H1 (cell line): Measurements from ENCODE around the gene IWS1. TPM values are rescaled to one million over a fixed set of nuclear protein-coding genes. Genes with fewer than 3 reads are reported as not detected.
A peak's percentile ranks its signal among the peaks of the same experiment; 100 is the strongest.

ENCODE experiments used
- CTCF ChIA-PET: fragments of 300-600 bp; sonication (Branson Sonifier 250); formaldehyde crosslinking; loops from one replicate; lab custom pipeline; 2021; ENCODE audit not compliant: partially characterized antibody; lab: Charles Lee
- POLR2A ChIA-PET: fragments of 300-600 bp; sonication (Branson Sonifier 250); formaldehyde crosslinking; loops from one replicate; lab custom pipeline; 2021; ENCODE audit warnings: inconsistent platforms; ENCODE audit not compliant: partially characterized antibody; lab: Charles Lee
- DNase-seq, 2 experiments: peaks; one replicate each; pipeline versions ENCODE4 v3.0.0 to v3.0.0-alpha.2; 2010 to 2022; ENCODE audit warnings: low spot score in 2 of 2, low read depth in 1 of 2, mixed read lengths in 1 of 2
- FAIRE-seq: peaks from 2 replicates; lab custom pipeline; 2011; peaks lifted over from hg19 to GRCh38; lab: Jason Lieb, UNC
- H2AFZ ChIP-seq: 2 replicates; pipeline ENCODE4 v1.8.1; 2012; ENCODE audit warnings: low read length, inconsistent platforms
- H2AK5ac ChIP-seq: 2 replicates; pipeline ENCODE4 v1.6.1; 2013; ENCODE audit warnings: low read depth, low read length
- H2BK120ac ChIP-seq: replicated peaks from 2 replicates; pipeline ENCODE3; 2013; ENCODE audit warnings: low read depth, low read length, inconsistent platforms
- H2BK12ac ChIP-seq: 2 replicates; pipeline ENCODE4 v1.6.1; 2013; ENCODE audit warnings: low read depth, low read length
- H2BK15ac ChIP-seq: 2 replicates; pipeline ENCODE4 v1.6.1; 2013; ENCODE audit warnings: low read length
- H2BK20ac ChIP-seq: 2 replicates; pipeline ENCODE4 v1.6.1; 2013; ENCODE audit warnings: low read length
- H2BK5ac ChIP-seq: 2 replicates; pipeline ENCODE4 v1.6.1; 2013; ENCODE audit warnings: low read depth, low read length
- H3K14ac ChIP-seq: 2 replicates; pipeline ENCODE4 v1.6.1; 2013; ENCODE audit warnings: inconsistent platforms; ENCODE audit not compliant: insufficient read length
- H3K18ac ChIP-seq: 2 replicates; pipeline ENCODE4 v1.6.1; 2013; ENCODE audit warnings: low read length; ENCODE audit errors: extremely low read depth
- H3K23ac ChIP-seq: 2 replicates; pipeline ENCODE4 v1.6.1; 2013; ENCODE audit warnings: inconsistent platforms; ENCODE audit not compliant: insufficient read length
- H3K23me2 ChIP-seq: 2 replicates; pipeline ENCODE4 v1.6.1; 2013; ENCODE audit warnings: low read depth, low read length
- H3K27ac ChIP-seq: 2 replicates; pipeline ENCODE4 v1.6.1; 2011; ENCODE audit warnings: low read depth, low read length, inconsistent platforms
- H3K27me3 ChIP-seq, 4 experiments: replicated peaks in 1 of 4; 1 replicate in 1 of 4; 2 replicates in 3 of 4; pipeline versions ENCODE4 v1.6.1 to v1.8.1; 2011 to 2013; ENCODE audit warnings: low read length in 3 of 4, mild to moderate bottlenecking in 3 of 4, inconsistent platforms in 2 of 4, mixed read lengths in 2 of 4, moderate library complexity in 1 of 4; ENCODE audit not compliant: control insufficient read depth in 3 of 4, insufficient read depth in 3 of 4; ENCODE audit errors: extremely low read depth in 1 of 4
- H3K36me3 ChIP-seq, 4 experiments: 2 replicates each; pipeline versions ENCODE4 v1.6.1 to v1.8.1; 2011 to 2013; ENCODE audit warnings: mild to moderate bottlenecking in 4 of 4, low read length in 3 of 4, moderate library complexity in 2 of 4, control low read depth in 1 of 4, inconsistent platforms in 1 of 4; ENCODE audit not compliant: insufficient read depth in 4 of 4, control insufficient read depth in 2 of 4
- H3K4ac ChIP-seq: replicated peaks from 2 replicates; pipeline ENCODE3; 2013; ENCODE audit warnings: low read length, low read depth, mixed read lengths, inconsistent platforms; ENCODE audit not compliant: insufficient read length
- H3K4me1 ChIP-seq, 4 experiments: replicated peaks in 1 of 4; 1 replicate in 1 of 4; 2 replicates in 3 of 4; pipeline versions ENCODE4 v1.6.1 to v1.8.1; 2011 to 2013; ENCODE audit warnings: low read length in 3 of 4, inconsistent platforms in 2 of 4, mixed read lengths in 1 of 4; ENCODE audit not compliant: insufficient read depth in 4 of 4, control insufficient read depth in 3 of 4
- H3K4me2 ChIP-seq, 2 experiments: 2 replicates each; pipeline versions ENCODE4 v1.6.1 to v1.8.1; 2011 to 2013; ENCODE audit warnings: low read depth in 2 of 2, low read length in 2 of 2, control low read depth in 1 of 2, inconsistent platforms in 1 of 2, mild to moderate bottlenecking in 1 of 2; ENCODE audit not compliant: insufficient read depth in 1 of 2
- H3K4me3 ChIP-seq, 4 experiments: fragments of 200-600, 300-600 bp in 1 of 4; sonication (generic), shearing (Covaris generic), sonication (Bioruptor Twin) in 1 of 4; 2 replicates each; pipeline versions ENCODE4 v1.5.1 to v1.8.1; 2011 to 2016; ENCODE audit warnings: low read length in 4 of 4, low read depth in 3 of 4, control low read depth in 2 of 4, inconsistent platforms in 2 of 4, mild to moderate bottlenecking in 2 of 4, mixed read lengths in 1 of 4, moderate library complexity in 1 of 4; ENCODE audit not compliant: insufficient read depth in 2 of 4; ENCODE audit errors: extremely low read depth in 1 of 4
- H3K56ac ChIP-seq: replicated peaks from 2 replicates; pipeline ENCODE3; 2013; ENCODE audit warnings: low read depth, mild to moderate bottlenecking, mixed read lengths, low read length, inconsistent platforms; ENCODE audit not compliant: insufficient read length
- H3K79me1 ChIP-seq: 2 replicates; pipeline ENCODE4 v1.6.1; 2013; ENCODE audit warnings: low read depth, low read length, control low read depth
- H3K79me2 ChIP-seq, 2 experiments: 2 replicates each; pipeline versions ENCODE4 v1.6.1 to v1.8.1; 2012 to 2013; ENCODE audit warnings: low read length in 2 of 2, mild to moderate bottlenecking in 2 of 2, inconsistent platforms in 1 of 2; ENCODE audit not compliant: insufficient read depth in 2 of 2, control insufficient read depth in 1 of 2
- H3K9ac ChIP-seq, 4 experiments: replicated peaks in 1 of 4; 1 replicate in 1 of 4; 2 replicates in 3 of 4; pipeline versions ENCODE4 v1.6.1 to v1.8.1; 2011 to 2013; ENCODE audit warnings: low read depth in 3 of 4, low read length in 3 of 4, control low read depth in 2 of 4, mild to moderate bottlenecking in 2 of 4, moderate library complexity in 2 of 4, inconsistent platforms in 1 of 4; ENCODE audit errors: extremely low read depth in 1 of 4
- H3K9me3 ChIP-seq, 2 experiments: 2 replicates each; pipeline versions ENCODE4 v1.6.1 to v1.8.1; 2012 to 2013; ENCODE audit warnings: mild to moderate bottlenecking in 2 of 2, moderate library complexity in 2 of 2, control low read depth in 1 of 2, inconsistent platforms in 1 of 2, low read depth in 1 of 2, low read length in 1 of 2, mixed read lengths in 1 of 2; ENCODE audit not compliant: insufficient read depth in 2 of 2
- H4K20me1 ChIP-seq, 2 experiments: replicated peaks in 1 of 2; 2 replicates each; pipeline versions ENCODE3 to v1.8.1; 2011 to 2013; ENCODE audit warnings: inconsistent platforms in 2 of 2, low read length in 2 of 2, mild to moderate bottlenecking in 1 of 2; ENCODE audit not compliant: insufficient read depth in 2 of 2, control insufficient read depth in 1 of 2
- H4K5ac ChIP-seq: 2 replicates; pipeline ENCODE4 v1.6.1; 2013; ENCODE audit warnings: low read length, low read depth, mixed read lengths, inconsistent platforms; ENCODE audit not compliant: insufficient read length
- H4K8ac ChIP-seq: 2 replicates; pipeline ENCODE4 v1.8.0; 2013; ENCODE audit warnings: mild to moderate bottlenecking, moderate library complexity, low read length, inconsistent platforms; ENCODE audit not compliant: insufficient read depth; ENCODE audit errors: extremely low read depth
- H4K91ac ChIP-seq: replicated peaks from 2 replicates; pipeline ENCODE3; 2013; ENCODE audit warnings: low read length, mixed read lengths, inconsistent platforms; ENCODE audit not compliant: insufficient read length
- ASH2L ChIP-seq: fragments of 200-600, 300-600 bp; sonication (generic); IDR thresholded peaks from one replicate; pipeline ENCODE4 v1.7.1; 2017; ENCODE audit warnings: low read length
- BACH1 ChIP-seq: IDR thresholded peaks from 2 replicates; pipeline ENCODE4 v1.6.1; 2012; ENCODE audit warnings: low read length, improper control_type of control experiment
- EP300 ChIP-seq, 2 experiments: IDR thresholded peaks; 1 replicate in 1 of 2; 2 replicates in 1 of 2; pipeline ENCODE4 v1.6.1; 2011 to 2012; ENCODE audit warnings: low read depth in 2 of 2, low read length in 2 of 2, mild to moderate bottlenecking in 2 of 2, borderline replicate concordance in 1 of 2, inconsistent platforms in 1 of 2, moderate library complexity in 1 of 2
- HDAC6 ChIP-seq: IDR thresholded peaks from one replicate; pipeline ENCODE4 v1.7.1; 2012; ENCODE audit warnings: low read depth, mild to moderate bottlenecking, inconsistent platforms, low read length, moderate library complexity
- JUND ChIP-seq: IDR thresholded peaks from 2 replicates; pipeline ENCODE4 v1.6.1; 2011; ENCODE audit warnings: mild to moderate bottlenecking, improper control_type of control experiment, low read length
- KDM1A ChIP-seq: fragments of 200-600, 300-600 bp; sonication (generic); IDR thresholded peaks from 2 replicates; pipeline ENCODE4 v1.7.1; 2016; ENCODE audit warnings: mild to moderate bottlenecking, low read length, borderline replicate concordance
- NRF1 ChIP-seq: IDR thresholded peaks from 2 replicates; pipeline ENCODE4 v1.6.1; 2011; ENCODE audit warnings: mild to moderate bottlenecking, low read depth, low read length, improper control_type of control experiment
- PHF8 ChIP-seq: fragments of 200-600 bp; sonication (generic); conservative IDR thresholded peaks from 2 replicates; pipeline ENCODE4 v1.7.1; 2012; ENCODE audit warnings: low read depth, mild to moderate bottlenecking, inconsistent platforms, low read length, moderate library complexity
- POLR2AphosphoS5 ChIP-seq: IDR thresholded peaks from 2 replicates; pipeline ENCODE4 v1.6.1; 2011; ENCODE audit warnings: low read depth, low read length
- RFX5 ChIP-seq: IDR thresholded peaks from 2 replicates; pipeline ENCODE4 v1.6.1; 2011; ENCODE audit warnings: low read depth, low read length, improper control_type of control experiment, borderline replicate concordance
- SAP30 ChIP-seq: fragments of 300-600 bp; sonication (generic); IDR thresholded peaks from 2 replicates; pipeline ENCODE4 v1.7.1; 2012; ENCODE audit warnings: low read length, moderate library complexity, mild to moderate bottlenecking, inconsistent platforms; ENCODE audit not compliant: insufficient read depth, insufficient replicate concordance
- SIRT6 ChIP-seq: IDR thresholded peaks from one replicate; pipeline ENCODE4 v1.7.1; 2012; ENCODE audit warnings: low read length, inconsistent platforms
- SIX5 ChIP-seq: IDR thresholded peaks from 2 replicates; pipeline ENCODE4 v1.6.1; 2011; ENCODE audit warnings: mild to moderate bottlenecking, low read depth, low read length
- SP1 ChIP-seq: IDR thresholded peaks from 2 replicates; pipeline ENCODE4 v1.6.1; 2011; ENCODE audit warnings: low read depth, low read length
- TBP ChIP-seq: IDR thresholded peaks from 2 replicates; pipeline ENCODE4 v1.6.1; 2011; ENCODE audit warnings: low read depth, low read length, improper control_type of control experiment
- TEAD4 ChIP-seq: IDR thresholded peaks from 2 replicates; pipeline ENCODE4 v1.6.1; 2012; ENCODE audit warnings: low read depth, low read length, inconsistent platforms, mixed read lengths
- WGBS, 2 experiments: shearing (Covaris generic) in 1 of 2; methylation state at CpG; one replicate each; pipeline versions ENCODE4 v1.1.6 to v1.1.7; 2013 to 2015; ENCODE audit warnings: low lambda C conversion rate in 2 of 2, mixed read lengths in 2 of 2, inconsistent platforms in 1 of 2, low coverage in 1 of 2, missing lambda C conversion rate in 1 of 2; ENCODE audit not compliant: insufficient replicate concordance in 2 of 2, insufficient coverage in 1 of 2, insufficient read length in 1 of 2; ENCODE audit errors: extremely low coverage in 1 of 2, missing lambda C conversion rate in 1 of 2; 5-methylcytosine and 5-hydroxymethylcytosine counted together
- polyA plus RNA-seq, 7 experiments: library from polyadenylated mRNA; depleted of rRNA in 3 of 7; stranded (reverse) in 5 of 7; unstranded in 2 of 7; fragments of >200 nt in 5 of 7; fragments of 200-250 nt in 2 of 7; gene quantifications; 1 replicate in 5 of 7; 2 replicates in 1 of 7; 4 replicates in 1 of 7; pipeline versions ENCODE4 v1.2.1 to v1.2.3, GENCODE V29; 2011 to 2013; ENCODE audit warnings: missing spikeins in 2 of 7, mixed read lengths in 2 of 7
- total RNA-seq: library from RNA; stranded (reverse); fragmentation: NEBNext Ultra II Directional; extraction: Animal tissue kit (Norgen Biotek cat#: 25700); gene quantifications from 2 replicates; pipeline ENCODE4 v1.2.1, GENCODE V29; 2021

IWS1 gene
- total and polyA plus RNA-seq, 2 of the 8 experiments (the other 6 are each of a cell fraction or from before 2014, with no cell fraction given), result 18.4 to 64.8 TPM

GRCh38 chr2:127546797-127547196 is 20.5 kb upstream of the IWS1 start:
- Histone ChIP-seq H3K23ac (no peak overlapping the region), H2AK5ac (no peak overlapping the region), H2AFZ (no peak overlapping the region), H2BK12ac (no peak overlapping the region), H3K4me2 (no peak overlapping the region), H4K20me1 (no peaks in the 10 kb centered on the region), H2BK20ac (no peak overlapping the region), H2BK5ac (no peak overlapping the region), H4K91ac (no peak overlapping the region), H4K5ac (no peak overlapping the region), H3K4ac (no peak overlapping the region), H3K23me2 (peaks cover 5% of the 10 kb centered on the region; the same call in 1 of the 2 replicates), H3K9ac (no peak overlapping the region), H3K79me1 (no peaks in the 10 kb centered on the region), H3K14ac (no peak overlapping the region), H3K9me3 (no peaks in the 10 kb centered on the region), H4K8ac (no peak overlapping the region), H2BK120ac (no peak overlapping the region), H2BK15ac (no peak overlapping the region), H3K56ac (peak overlapping the region; percentile 0), H3K27ac (no peak overlapping the region), H3K79me2 (no peaks in the 10 kb centered on the region), H3K36me3 (no peaks in the 10 kb centered on the region), H3K4me3 (no peak overlapping the region), H3K18ac (no peak overlapping the region), H3K27me3 (no peaks in the 10 kb centered on the region; a peak in 3 of 7 replicates), H3K4me1 (no peaks in the 10 kb centered on the region)
- FAIRE-seq (no peak), DNase-seq (no peak)
- WGBS, 2 experiments, result 76 to 100% methylated on average over 1 to 3 of the region's 3 CpGs
- POLR2A ChIA-PET, result interaction anchor here (1.6 kb wide), 1 partner anchor 20 kb away, joined by 5 read pairs; the partner anchor contains the start of gene IWS1
- CTCF ChIA-PET, result interaction anchor here (1.1 to 1.3 kb wide), 2 partner anchors 13 to 17 kb away, joined by 3 to 4 read pairs; no protein-coding TSS in a partner anchor
- no peak for TF ChIP-seq PHF8
- TF ChIP-seq NRF1, result no peak
- TF ChIP-seq SIRT6, result no peak
- TF ChIP-seq POLR2AphosphoS5, result no peak
- TF ChIP-seq KDM1A, result no peak
- TF ChIP-seq SP1, result no peak
- TF ChIP-seq BACH1, result no peak
- no peak for TF ChIP-seq JUND
- no peak for TF ChIP-seq SIX5
- TF ChIP-seq HDAC6, result no peak
- no peak for TF ChIP-seq TBP
- TF ChIP-seq TEAD4, result no peak
- TF ChIP-seq RFX5, result no peak
- TF ChIP-seq EP300 (IDR thresholded peaks at IDR 0.05; ENCODE audit: borderline replicate concordance in 1 of 2, low read depth in 2 of 2, low read length in 2 of 2), result no peak
- no peak for TF ChIP-seq SAP30
- no peak for TF ChIP-seq ASH2L
